ENCODE measurements around the gene MAP10. TPM values are rescaled to one million over a fixed set of nuclear protein-coding genes. Genes with fewer than 3 reads are reported as not detected.

MAP10 gene
- total and polyA plus RNA-seq, 3 donors from 2014 or later: 1.6 to 9.1 (median 8.4) TPM

GRCh38 chr1:232810856-232811255 is 5.6 kb downstream of the MAP10 start:
- H3K4me3 ChIP-seq: no peak overlapping the region
- 53% methylated on average over 2 of the region's 2 CpGs for WGBS, 2 donors
- H3K9me3 ChIP-seq: no peaks in the 10 kb centered on the region
- no peak overlapping the region for H3K27ac ChIP-seq
- no peak for DNase-seq
- no peaks in the 10 kb centered on the region for H3K27me3 ChIP-seq
- no peak for TF ChIP-seq CTCF (IDR thresholded peaks at IDR 0.05)
- no peak for TF ChIP-seq POLR2A (IDR thresholded peaks at IDR 0.05)
- no peaks in the 10 kb centered on the region for H3K36me3 ChIP-seq (ENCODE audit: low read depth, missing control alignments)
- no peaks in the 10 kb centered on the region for H3K4me1 ChIP-seq
- intact Hi-C loops (cut with DNase I; ENCODE audit: low total_unique reads): no loop called here

- Histone ChIP-seq H3K27ac (no peak overlapping the region), H3K9me3 (no peaks in the 10 kb centered on the region), H3K36me3 (ENCODE audit: low read depth, missing control alignments) (no peaks in the 10 kb centered on the region), H3K4me1 (no peaks in the 10 kb centered on the region), H3K27me3 (no peaks in the 10 kb centered on the region), H3K4me3 (no peak overlapping the region)
- DNase-seq: no peak
- intact Hi-C loops (cut with DNase I; ENCODE audit: low total_unique reads): no loop called here
- no peak for TF ChIP-seq CTCF (IDR thresholded peaks at IDR 0.05)
- TF ChIP-seq POLR2A (IDR thresholded peaks at IDR 0.05): no peak
- 85 to 89% methylated on average over 2 of the region's 2 CpGs for WGBS, 2 donors
Observed at GRCh38 chr1:232812560-232812959, 7.3 kb downstream of the MAP10 start.

GRCh38 chr1:232813097-232813496 is 7.9 kb downstream of the MAP10 start:
- 95 to 97% methylated on average over 4 of the region's 4 CpGs for WGBS, 2 donors
- DNase-seq: no peak
- Histone ChIP-seq H3K4me1 (no peaks in the 10 kb centered on the region), H3K4me3 (no peak overlapping the region), H3K27me3 (no peaks in the 10 kb centered on the region), H3K9me3 (no peaks in the 10 kb centered on the region), H3K27ac (no peak overlapping the region), H3K36me3 (ENCODE audit: low read depth, missing control alignments) (no peaks in the 10 kb centered on the region)
- intact Hi-C loops (cut with DNase I; ENCODE audit: low total_unique reads): no loop called here
- TF ChIP-seq POLR2A (IDR thresholded peaks at IDR 0.05): no peak
- TF ChIP-seq CTCF (IDR thresholded peaks at IDR 0.05): no peak

GRCh38 chr1:232813760-232814159 is 8.5 kb downstream of the MAP10 start:
- WGBS, 2 donors: 82 to 88% methylated on average over 1 of the region's 1 CpG
- intact Hi-C loops (cut with DNase I; ENCODE audit: low total_unique reads): no loop called here
- no peak overlapping the region for H3K4me3 ChIP-seq

More at GRCh38 chr1:232813760-232814159, 8.5 kb downstream of the MAP10 start:
- Histone ChIP-seq H3K27me3 (no peaks in the 10 kb centered on the region), H3K36me3 (ENCODE audit: low read depth, missing control alignments) (no peaks in the 10 kb centered on the region), H3K4me1 (no peaks in the 10 kb centered on the region), H3K27ac (no peak overlapping the region), H3K9me3 (no peaks in the 10 kb centered on the region)
- TF ChIP-seq CTCF (IDR thresholded peaks at IDR 0.05) (no peak), POLR2A (IDR thresholded peaks at IDR 0.05) (no peak)
- no peak for DNase-seq

Measured in testis (tissue), 3 donors.